GM12864 (cell line): ENCODE measurements around the gene NEK6.
A peak's percentile ranks its signal among the peaks of the same experiment; 100 is the strongest.

ENCODE experiments used
- DNase-seq: peaks from one replicate; pipeline ENCODE4 v3.0.0-alpha.2; 2011; ENCODE audit warnings: low read depth
- H3K4me3 ChIP-seq: 2 replicates; pipeline ENCODE4 v1.5.1; 2011; ENCODE audit warnings: mild to moderate bottlenecking, low read depth, low read length, control low read depth
- TF ChIP-seq, protein P1 (sequence below): IDR thresholded peaks from 2 replicates; pipeline ENCODE4 v1.5.1; 2011; ENCODE audit warnings: low read depth, mild to moderate bottlenecking, moderate library complexity, low read length, control low read depth, inconsistent platforms; ENCODE audit errors: missing control alignments

NEK6 gene

DNA sequence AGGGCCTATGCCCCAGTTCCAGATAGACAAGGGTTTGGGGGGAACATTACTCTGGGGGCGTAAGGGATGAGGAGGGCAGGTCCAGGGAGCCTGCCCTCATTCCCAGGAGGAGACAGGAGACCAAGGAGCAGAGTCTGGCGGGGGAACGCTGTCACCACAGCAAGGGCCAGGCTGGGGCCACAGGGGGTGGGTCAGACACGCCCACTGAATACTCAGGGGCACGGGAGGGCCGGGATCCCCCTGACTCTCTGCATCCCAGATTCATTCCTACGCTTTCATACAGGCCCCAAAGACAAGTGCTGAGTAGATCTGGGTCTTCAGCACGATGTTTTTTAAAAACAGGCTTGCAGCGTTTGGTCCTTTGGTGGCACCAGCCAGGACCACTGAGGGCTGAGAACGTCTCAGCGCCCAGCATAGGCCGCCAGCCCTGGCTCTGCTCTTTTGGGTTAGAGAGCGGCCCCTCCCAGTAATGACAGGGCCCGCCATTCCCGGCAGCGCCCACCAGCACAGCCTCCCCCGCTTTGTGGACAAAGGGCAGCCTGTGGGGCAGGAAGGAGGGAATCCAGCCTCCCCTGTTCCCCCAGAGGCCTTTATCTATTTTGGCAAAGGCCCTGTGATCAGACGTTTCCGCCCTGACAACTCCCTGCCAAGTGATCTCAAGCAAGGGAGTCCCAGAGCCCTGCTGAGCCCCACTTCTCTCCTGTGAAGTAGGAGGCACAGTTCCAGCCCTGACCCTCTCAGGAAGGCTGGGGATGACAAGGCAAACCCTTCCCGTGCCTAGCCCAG lies 24.9 kb downstream of the NEK6 start:
- H3K4me3 ChIP-seq: no peak overlapping the region
- DNase-seq: no peak
- TF ChIP-seq, protein P1, sequence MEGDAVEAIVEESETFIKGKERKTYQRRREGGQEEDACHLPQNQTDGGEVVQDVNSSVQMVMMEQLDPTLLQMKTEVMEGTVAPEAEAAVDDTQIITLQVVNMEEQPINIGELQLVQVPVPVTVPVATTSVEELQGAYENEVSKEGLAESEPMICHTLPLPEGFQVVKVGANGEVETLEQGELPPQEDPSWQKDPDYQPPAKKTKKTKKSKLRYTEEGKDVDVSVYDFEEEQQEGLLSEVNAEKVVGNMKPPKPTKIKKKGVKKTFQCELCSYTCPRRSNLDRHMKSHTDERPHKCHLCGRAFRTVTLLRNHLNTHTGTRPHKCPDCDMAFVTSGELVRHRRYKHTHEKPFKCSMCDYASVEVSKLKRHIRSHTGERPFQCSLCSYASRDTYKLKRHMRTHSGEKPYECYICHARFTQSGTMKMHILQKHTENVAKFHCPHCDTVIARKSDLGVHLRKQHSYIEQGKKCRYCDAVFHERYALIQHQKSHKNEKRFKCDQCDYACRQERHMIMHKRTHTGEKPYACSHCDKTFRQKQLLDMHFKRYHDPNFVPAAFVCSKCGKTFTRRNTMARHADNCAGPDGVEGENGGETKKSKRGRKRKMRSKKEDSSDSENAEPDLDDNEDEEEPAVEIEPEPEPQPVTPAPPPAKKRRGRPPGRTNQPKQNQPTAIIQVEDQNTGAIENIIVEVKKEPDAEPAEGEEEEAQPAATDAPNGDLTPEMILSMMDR: no peak

GRCh38 chr9:124283228-124283814 lies 25.6 kb downstream of the NEK6 start:
- DNase-seq: no peak
- H3K4me3 ChIP-seq: no peak overlapping the region
- TF ChIP-seq, protein P1: no peak

DNA sequence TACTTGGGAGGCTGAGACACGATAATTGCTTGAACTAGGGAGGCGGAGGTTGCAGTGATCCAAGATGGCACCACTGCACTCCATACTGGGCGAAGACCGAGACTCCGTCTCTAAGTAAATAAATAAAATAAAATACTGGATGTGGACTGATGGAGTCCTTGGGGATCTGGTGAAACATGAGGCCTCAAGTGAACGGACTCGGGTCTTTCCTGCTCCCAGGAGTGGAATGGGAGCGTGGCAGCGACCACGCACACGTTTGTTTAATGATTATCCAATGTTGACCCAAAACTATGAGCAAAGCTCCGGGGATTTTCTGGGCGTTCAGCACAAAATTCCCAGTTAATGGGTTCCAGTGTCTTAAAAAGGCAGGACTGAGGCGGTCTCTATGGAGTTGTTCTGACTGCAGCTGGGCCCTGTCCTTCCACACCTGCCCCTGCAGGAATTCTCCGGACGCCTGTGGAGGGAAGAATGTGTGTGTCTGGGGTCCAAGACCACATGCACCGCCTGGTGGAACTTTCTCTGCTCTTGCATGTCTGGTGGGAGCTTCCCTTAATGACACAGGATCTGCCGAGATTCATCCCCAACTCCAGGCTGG lies 26.6 kb downstream of the NEK6 start:
- H3K4me3 ChIP-seq: no peak overlapping the region
- DNase-seq: no peak
- TF ChIP-seq, protein P1: no peak

GRCh38 chr9:124284940-124285441 lies 27.2 kb downstream of the NEK6 start:
- TF ChIP-seq, protein P1: no peak
- H3K4me3 ChIP-seq: peak overlapping the region; percentile 1; the same call in 1 of the 2 replicates
- DNase-seq: no peak

DNA sequence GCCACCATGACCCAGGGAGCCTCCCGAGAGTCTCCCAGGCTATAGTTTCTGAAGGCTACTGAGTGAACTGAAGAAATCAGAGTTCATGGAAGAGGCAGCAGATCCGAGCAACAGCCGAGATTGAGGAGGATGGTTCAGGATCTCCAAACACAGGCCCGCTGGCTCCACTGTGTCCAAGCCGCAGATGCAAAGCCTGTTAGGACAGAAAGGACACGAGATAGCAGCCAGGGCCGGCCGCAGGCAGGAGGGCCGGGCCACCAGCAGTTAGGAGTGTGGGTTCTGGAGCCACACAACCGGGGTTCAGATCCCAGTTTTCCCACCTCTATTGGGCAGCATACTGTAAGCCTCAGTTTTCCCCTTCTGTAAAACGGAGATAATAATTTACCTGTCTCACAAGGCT lies 27.7 kb downstream of the NEK6 start:
- DNase-seq: no peak
- TF ChIP-seq, protein P1: no peak
- peak overlapping the region; percentile 1 for H3K4me3 ChIP-seq

GRCh38 chr9:124285903-124286291 lies 28.1 kb downstream of the NEK6 start:
- peak overlapping the region; percentile 6; the same call in 1 of the 2 replicates for H3K4me3 ChIP-seq
- DNase-seq: peak; percentile 83
- TF ChIP-seq, protein P1: no peak
